WTC11 (cell line): ENCODE data around the gene UTP14A. TPM values are rescaled to one million over a fixed set of nuclear protein-coding genes. Genes with fewer than 3 reads are reported as not detected.

Experiments used
- CTCF ChIP-seq: fragments of 200-600 bp; IDR thresholded peaks from 2 replicates; pipeline ENCODE4 v1.8.0; 2022; ENCODE audit warnings: antibody characterized with exemption
- ESRRA ChIP-seq: sonication (generic); formaldehyde crosslinking; IDR thresholded peaks from 2 replicates; pipeline ENCODE4 v1.8.1; 2022; ENCODE audit warnings: mild to moderate bottlenecking, missing genetic modification reagents, borderline replicate concordance
- FOXP4 ChIP-seq: sonication (generic); formaldehyde crosslinking; IDR thresholded peaks from 2 replicates; pipeline ENCODE4 v1.8.0; 2022; ENCODE audit warnings: mild to moderate bottlenecking, missing genetic modification reagents
- GTF2I ChIP-seq: fragments of 250-450 bp; sonication (Bioruptor Pico); conservative IDR thresholded peaks from 2 replicates; pipeline ENCODE4 v1.4.0; 2021; ENCODE audit warnings: mild to moderate bottlenecking
- MYBL2 ChIP-seq: sonication (generic); formaldehyde crosslinking; IDR thresholded peaks from 2 replicates; pipeline ENCODE4 v1.8.1; 2023; ENCODE audit warnings: mild to moderate bottlenecking, moderate library complexity, missing genetic modification reagents
- NFATC4 ChIP-seq: fragments of 250-450 bp; sonication (Bioruptor Pico); IDR thresholded peaks from 2 replicates; pipeline ENCODE4 v1.9.0; 2021; ENCODE audit warnings: mild to moderate bottlenecking
- NFE2L1 ChIP-seq: sonication (generic); formaldehyde crosslinking; IDR thresholded peaks from 2 replicates; pipeline ENCODE4 v1.8.1; 2023; ENCODE audit warnings: missing genetic modification reagents
- USF1 ChIP-seq: sonication (generic); formaldehyde crosslinking; IDR thresholded peaks from 2 replicates; pipeline ENCODE4 v1.8.0; 2022; ENCODE audit warnings: mild to moderate bottlenecking, missing genetic modification reagents
- ZNF425 ChIP-seq: fragments of 250-450 bp; sonication (Bioruptor Pico); conservative IDR thresholded peaks from 2 replicates; pipeline ENCODE4 v1.9.0; 2021; ENCODE audit warnings: mild to moderate bottlenecking
- total RNA-seq: library from RNA; stranded (reverse); gene quantifications from 3 replicates; pipeline ENCODE4 v1.2.3, GENCODE V29; 2021
- TF ChIP-seq, protein P1 (sequence below): sonication (generic); formaldehyde crosslinking; IDR thresholded peaks from 2 replicates; pipeline ENCODE4 v1.8.1; 2023; ENCODE audit warnings: mild to moderate bottlenecking, missing genetic modification reagents, borderline replicate concordance
- TF ChIP-seq, protein P2 (sequence below): sonication (generic); formaldehyde crosslinking; IDR thresholded peaks from 2 replicates; pipeline ENCODE4 v1.8.0; 2022; ENCODE audit warnings: mild to moderate bottlenecking, missing genetic modification reagents
- TF ChIP-seq, protein P3 (sequence below): sonication (generic); formaldehyde crosslinking; IDR thresholded peaks from 2 replicates; pipeline ENCODE4 v1.8.1; 2022; ENCODE audit warnings: missing genetic modification reagents, borderline replicate concordance
- TF ChIP-seq, protein P4 (sequence below): fragments of 250-450 bp; sonication (Bioruptor Pico); IDR thresholded peaks from 2 replicates; pipeline ENCODE4 v1.8.0; 2021; ENCODE audit warnings: mild to moderate bottlenecking

The UTP14A gene
- total RNA-seq, 1 experiment from 2014 or later: 17.4 TPM

DNA sequence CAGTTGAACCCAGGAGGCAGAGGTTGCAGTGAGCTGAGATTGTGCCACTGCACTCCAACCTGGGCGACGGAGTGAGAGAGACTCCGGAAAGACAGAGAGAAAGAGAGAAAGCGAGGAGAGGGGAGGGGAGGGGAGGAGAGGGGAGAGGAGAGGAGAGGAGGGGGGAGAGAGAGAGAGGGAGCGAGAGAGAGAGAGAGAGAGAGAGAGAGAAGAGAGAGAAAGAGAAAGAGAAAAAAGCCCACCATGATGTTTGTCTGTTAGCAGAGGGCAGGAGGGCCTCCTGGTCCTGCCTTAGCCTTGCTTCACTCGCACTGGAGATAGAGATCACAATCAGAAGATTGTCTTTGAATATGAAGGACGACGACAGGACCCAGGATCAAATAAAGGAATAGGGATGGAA, 57.8 kb downstream of the UTP14A start (continued):
- no peak for TF ChIP-seq USF1 (CRISPR knock-in tag)
- no peak for TF ChIP-seq FOXP4 (CRISPR knock-in tag)
- no peak for TF ChIP-seq CTCF
- TF ChIP-seq, protein P1, sequence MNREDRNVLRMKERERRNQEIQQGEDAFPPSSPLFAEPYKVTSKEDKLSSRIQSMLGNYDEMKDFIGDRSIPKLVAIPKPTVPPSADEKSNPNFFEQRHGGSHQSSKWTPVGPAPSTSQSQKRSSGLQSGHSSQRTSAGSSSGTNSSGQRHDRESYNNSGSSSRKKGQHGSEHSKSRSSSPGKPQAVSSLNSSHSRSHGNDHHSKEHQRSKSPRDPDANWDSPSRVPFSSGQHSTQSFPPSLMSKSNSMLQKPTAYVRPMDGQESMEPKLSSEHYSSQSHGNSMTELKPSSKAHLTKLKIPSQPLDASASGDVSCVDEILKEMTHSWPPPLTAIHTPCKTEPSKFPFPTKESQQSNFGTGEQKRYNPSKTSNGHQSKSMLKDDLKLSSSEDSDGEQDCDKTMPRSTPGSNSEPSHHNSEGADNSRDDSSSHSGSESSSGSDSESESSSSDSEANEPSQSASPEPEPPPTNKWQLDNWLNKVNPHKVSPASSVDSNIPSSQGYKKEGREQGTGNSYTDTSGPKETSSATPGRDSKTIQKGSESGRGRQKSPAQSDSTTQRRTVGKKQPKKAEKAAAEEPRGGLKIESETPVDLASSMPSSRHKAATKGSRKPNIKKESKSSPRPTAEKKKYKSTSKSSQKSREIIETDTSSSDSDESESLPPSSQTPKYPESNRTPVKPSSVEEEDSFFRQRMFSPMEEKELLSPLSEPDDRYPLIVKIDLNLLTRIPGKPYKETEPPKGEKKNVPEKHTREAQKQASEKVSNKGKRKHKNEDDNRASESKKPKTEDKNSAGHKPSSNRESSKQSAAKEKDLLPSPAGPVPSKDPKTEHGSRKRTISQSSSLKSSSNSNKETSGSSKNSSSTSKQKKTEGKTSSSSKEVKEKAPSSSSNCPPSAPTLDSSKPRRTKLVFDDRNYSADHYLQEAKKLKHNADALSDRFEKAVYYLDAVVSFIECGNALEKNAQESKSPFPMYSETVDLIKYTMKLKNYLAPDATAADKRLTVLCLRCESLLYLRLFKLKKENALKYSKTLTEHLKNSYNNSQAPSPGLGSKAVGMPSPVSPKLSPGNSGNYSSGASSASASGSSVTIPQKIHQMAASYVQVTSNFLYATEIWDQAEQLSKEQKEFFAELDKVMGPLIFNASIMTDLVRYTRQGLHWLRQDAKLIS (CRISPR knock-in tag): no peak
- TF ChIP-seq GTF2I: no peak
- no peak for TF ChIP-seq MYBL2 (CRISPR knock-in tag)
- TF ChIP-seq, protein P2, sequence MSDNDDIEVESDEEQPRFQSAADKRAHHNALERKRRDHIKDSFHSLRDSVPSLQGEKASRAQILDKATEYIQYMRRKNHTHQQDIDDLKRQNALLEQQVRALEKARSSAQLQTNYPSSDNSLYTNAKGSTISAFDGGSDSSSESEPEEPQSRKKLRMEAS (CRISPR knock-in tag): no peak
- no peak for TF ChIP-seq ESRRA
- no peak for TF ChIP-seq NFATC4 (CRISPR knock-in tag)
- TF ChIP-seq, protein P3, sequence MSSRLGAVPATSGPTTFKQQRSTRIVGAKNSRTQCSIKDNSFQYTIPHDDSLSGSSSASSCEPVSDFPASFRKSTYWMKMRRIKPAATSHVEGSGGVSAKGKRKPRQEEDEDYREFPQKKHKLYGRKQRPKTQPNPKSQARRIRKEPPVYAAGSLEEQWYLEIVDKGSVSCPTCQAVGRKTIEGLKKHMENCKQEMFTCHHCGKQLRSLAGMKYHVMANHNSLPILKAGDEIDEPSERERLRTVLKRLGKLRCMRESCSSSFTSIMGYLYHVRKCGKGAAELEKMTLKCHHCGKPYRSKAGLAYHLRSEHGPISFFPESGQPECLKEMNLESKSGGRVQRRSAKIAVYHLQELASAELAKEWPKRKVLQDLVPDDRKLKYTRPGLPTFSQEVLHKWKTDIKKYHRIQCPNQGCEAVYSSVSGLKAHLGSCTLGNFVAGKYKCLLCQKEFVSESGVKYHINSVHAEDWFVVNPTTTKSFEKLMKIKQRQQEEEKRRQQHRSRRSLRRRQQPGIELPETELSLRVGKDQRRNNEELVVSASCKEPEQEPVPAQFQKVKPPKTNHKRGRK (CRISPR knock-in tag): no peak
- TF ChIP-seq, protein P4, sequence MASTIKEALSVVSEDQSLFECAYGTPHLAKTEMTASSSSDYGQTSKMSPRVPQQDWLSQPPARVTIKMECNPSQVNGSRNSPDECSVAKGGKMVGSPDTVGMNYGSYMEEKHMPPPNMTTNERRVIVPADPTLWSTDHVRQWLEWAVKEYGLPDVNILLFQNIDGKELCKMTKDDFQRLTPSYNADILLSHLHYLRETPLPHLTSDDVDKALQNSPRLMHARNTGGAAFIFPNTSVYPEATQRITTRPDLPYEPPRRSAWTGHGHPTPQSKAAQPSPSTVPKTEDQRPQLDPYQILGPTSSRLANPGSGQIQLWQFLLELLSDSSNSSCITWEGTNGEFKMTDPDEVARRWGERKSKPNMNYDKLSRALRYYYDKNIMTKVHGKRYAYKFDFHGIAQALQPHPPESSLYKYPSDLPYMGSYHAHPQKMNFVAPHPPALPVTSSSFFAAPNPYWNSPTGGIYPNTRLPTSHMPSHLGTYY (CRISPR knock-in tag): no peak
- no peak for TF ChIP-seq ZNF425 (CRISPR knock-in tag)
- no peak for TF ChIP-seq NFE2L1 (CRISPR knock-in tag)
